Left hindlimb (tissue), 1 donor: ENCODE measurements around the gene CDC37.
"Not testable (repeated sequence)": the region's sequence is repeated elsewhere in the genome, so short reads cannot be mapped to it uniquely, and the experiment has no call there.

Experiments used
- DNase-seq: peaks from one replicate; pipeline ENCODE4 v3.0.0-alpha.2; 2018

Gene CDC37

DNA sequence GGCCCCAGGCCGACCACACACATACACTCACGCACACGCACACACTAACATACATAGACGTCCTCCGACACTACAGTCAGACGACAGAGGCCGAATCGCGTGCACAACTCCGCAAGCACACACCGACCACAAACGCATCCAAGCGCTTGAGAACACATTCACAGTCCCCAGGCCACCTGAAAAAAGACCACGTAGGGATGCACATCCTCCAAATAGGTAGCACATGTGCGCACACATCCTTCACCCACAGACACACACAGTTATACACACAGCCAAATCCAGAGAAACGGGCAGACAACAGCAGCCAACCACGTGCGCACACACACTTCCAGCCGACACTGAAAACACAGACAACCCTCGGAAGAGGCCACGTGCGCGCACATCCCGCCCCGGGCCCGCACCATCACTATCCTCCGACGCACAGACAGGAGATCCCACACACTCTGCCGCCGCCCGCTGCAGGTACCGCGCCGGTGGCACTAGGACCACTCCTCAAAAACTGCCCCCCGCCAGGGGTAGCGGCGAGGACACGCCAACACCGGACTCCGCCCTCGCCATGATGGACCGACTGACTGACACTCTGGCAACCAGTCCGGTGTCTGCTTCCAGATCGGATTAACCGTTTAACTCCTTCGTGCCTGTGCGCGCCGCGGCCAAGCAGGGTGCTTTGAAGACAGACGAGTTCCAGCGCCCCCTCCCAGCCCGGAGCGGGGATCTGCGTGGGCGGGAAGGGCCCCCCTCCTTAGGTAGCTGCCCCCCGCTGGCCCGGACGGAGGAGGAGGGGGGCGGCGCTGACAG lies 16.5 kb upstream of the CDC37 start:
- DNase-seq = no peak

DNA sequence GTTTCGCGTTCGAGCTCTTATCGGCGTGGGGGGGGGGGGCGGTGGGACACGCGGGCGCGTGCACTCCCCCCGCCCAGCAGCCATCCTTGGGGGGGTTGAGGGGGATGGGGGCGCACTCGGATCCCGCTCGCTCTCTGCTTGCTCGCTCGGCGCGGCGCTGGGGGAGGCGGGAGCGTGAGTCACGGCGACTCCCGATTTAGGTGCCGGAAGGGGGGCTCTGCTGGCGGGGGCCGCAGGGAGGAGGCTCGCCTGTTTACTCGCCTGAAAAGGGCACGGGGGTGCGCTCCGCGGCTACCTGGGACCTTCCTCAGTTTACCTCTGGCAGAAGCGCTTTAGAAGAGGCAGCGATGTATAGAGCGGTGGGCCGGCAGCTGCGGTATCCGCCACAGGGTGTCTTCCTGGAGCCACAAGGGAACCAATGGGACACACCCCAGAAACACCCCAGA lies 15.9 kb upstream of the CDC37 start:
- DNase-seq = no peak

DNA sequence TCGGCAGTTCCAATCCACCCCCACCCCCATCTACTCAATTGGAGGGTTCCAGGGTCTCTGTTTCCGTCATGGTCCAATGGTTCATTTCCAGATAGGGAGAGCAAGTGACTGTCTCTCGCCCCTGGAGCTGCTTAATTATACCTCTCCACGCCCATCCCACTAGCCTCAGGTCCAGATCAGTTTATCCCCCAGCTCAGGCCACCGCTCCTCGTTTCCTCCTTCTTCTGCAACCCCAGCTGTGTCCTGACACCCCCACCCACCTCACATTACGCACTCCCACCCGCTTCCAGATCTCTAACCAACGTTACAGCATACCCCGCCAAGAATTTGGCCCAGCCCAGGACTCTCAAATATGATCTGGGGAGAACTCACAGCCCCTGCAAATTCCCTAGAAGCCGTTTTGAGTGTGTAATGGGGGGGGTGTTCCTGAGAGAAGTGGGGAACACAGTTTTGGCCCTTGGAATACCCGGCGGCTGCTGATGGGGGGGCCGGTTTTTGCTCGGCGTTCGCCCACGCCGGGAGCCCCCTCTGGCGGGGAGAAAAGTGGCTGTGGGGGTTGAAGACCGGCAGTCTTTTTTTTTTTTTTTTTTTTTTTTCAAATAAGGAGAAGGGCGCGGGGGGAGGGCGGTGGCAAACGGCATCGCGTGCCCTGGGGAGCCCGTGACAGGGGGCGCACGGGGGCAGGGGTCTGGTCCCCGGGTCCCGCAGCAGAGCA lies 15.3 kb upstream of the CDC37 start:
- no peak for DNase-seq

DNA sequence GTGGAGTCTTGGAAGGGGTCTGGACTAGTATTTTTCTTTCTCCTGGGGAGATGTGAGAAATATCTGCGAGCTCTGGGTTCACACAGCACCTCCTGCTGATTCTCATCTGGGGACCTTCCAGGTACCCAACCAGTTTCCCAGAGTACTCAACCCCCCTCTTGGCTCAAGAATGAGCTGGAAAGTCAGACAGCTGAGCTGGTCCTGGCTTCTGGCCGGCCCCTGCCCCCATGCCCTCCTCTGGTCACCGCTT lies 14.8 kb upstream of the CDC37 start:
- no peak for DNase-seq

DNA sequence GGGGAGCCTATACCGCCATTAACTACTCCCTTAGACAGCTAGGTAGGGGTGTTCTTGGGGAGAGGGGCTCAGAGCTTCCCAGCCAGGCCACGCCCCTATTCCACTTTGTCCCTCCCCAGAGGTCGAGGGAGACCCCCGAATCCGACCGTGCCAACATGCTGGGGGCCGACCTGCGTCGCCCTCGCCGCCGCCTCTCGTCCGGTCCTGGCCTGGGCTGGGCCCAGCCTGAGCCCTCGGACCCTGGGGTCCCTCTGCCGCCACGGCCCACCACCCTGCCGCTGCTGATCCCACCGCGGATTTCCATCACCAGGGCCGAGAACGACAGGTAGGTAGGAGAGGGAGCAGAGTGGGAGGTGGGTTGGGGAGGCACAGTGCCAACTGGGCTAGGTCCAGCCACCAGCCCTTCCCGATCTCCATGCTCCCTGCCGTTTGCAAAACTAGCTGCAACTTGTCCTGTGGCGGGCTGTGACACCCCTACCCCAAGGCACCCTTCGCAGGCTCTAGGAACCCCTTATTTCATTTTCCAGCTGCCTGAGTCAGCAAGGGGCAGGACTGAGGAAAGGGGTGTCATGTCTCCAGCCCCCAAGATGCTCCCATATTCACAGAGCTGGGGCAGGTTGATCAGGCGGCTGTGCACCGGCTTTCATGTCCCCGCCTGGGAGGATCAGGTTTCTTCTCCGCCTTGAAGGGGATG lies 14.3 kb upstream of the CDC37 start:
- no peak for DNase-seq

DNA sequence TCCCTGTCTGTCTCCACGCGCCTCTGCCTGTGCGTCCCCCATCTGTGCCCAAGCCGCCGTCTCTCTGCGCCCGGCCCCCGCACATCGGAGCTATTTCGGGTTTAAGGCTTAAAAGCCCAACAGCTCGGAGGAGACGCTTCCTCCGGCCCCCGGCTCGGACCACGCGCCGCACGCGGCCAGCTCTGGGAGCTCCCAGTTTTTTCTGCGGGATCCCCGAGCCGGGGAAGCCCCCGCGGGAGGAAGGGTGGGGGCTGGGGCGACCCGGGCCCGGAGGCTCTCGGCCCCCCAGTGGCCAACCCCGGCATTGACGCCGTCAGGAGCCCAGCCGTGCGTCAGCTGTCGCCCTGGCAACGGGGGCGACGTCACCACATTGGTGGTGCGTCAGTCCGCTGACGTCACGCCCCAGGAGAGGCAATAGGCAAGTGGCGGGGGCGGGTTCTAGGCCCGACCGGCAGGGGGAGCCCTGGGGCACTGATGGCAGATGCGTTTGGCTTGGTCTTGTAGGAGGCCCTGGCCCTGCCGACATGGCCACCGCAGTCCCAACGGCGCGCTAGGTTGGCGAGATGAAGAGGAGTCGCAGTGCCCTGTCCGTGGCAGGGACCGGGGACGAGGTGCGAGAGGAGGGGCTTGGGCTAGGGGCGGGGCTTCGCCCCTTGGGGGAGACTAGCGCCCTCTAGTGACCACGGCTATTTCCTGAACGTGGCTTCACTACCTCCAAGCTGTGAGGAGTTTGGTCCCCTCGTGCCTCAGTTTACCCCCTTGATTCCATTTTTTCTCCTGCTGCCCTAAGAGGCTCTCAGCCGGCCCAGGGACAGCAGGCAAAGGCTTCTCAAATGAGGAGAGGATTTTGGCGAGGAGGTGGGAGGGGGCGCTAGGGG lies 13.3 kb upstream of the CDC37 start:
- peak; percentile 77 for DNase-seq

DNA sequence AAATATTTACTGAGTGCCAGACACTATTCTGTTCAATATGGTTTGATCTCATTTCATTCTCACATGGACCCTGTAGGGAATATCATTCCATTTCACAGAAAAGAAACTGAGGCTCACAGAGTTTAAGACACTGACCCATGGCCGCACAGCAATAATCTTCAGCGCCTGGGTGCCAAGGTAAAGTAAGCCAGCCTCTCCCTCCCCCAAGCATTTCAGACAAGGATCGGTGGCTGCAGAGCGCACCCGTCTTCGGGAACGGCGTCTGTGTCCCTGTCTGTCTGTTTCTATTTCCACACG lies 12.7 kb upstream of the CDC37 start:
- no peak for DNase-seq

DNA sequence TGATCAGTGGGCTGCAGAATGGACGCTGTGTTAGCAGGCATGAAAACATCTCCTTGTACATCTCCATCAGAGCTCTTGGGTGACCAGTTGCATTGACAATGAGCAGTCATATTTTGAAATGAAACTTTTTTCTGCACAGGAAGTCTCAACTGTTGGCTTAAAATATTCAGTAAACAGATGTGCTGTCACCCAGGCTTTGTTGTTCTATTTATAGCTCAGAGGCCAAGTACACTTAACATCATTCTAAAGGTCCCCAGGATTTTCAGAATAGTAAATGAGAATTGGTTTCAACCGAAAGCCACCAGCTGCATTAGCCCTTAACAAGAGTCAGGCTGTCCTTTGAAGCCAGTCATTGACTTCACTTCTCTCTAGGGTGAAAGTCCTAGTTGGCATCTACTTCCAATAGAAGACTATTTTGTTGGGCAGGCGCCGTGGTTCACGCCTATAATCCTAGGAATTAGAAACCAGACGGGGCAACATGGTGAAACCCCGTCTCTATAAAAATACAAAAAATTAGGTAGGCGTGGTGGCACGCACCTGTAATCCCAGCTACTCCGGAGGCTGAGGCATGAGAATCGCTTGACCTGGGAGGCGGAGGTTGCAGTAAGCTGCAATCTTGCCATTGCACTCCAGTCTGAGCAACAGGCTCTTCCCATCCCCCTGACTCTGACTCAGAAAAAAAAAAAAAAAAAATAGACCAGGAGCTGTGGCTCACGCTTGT lies 9.1 kb upstream of the CDC37 start:
- no peak for DNase-seq

DNA sequence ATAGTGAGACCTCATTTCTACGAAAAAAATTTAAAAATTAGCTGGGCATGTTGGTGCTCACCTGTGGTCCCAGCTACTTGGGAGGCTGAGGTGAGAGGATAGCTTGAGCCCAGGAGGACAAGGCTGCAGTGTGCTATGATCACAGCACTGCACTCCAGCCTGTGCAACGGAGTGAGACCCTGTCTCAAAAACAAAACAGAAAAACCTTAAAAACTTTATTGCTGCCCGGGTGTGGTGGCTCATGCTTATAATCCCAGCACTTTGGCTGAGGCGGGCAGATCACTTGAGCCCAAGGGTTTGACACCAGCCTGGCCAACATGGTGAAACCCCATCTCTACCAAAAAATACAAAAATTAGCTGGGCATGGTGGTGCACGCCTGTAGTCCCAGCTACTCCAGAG lies 7.9 kb upstream of the CDC37 start:
- DNase-seq = not testable (repeated sequence)

DNA sequence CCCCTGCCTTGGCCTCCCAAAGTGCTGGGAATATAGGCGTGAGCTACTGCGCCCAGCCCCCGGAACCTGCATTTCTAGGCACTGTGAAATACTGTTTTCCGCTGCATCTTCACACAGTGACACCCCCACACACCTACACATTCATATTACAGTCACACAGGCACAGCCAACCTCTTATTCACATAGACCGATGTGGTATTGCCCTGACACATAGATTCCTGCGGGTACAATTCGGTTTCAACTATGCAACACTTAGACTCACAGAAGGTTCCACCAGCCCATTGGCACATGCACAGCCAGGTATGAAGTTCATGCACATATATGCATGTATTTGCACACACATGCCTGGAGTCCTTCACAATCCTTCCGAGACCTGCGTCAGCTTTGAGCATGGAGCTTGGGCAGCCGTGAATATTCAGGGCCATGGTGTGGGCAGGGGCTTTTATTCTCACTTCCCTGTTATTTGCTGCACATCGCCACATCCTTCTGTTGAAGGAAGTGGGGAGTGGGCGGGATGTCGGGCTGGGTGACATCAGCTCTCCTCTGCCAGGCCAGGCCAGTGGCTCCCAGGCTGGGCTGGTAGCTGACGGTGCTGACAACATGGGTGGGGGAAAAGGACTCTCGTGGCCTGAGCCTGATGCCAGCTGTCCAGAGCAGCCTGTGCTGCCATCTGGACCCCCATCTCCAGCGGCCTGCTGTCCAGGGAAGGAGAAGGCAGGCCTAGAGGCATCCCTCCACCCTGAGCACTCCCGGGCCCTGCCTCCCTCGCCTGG lies 5.4 kb upstream of the CDC37 start:
- DNase-seq = no peak

DNA sequence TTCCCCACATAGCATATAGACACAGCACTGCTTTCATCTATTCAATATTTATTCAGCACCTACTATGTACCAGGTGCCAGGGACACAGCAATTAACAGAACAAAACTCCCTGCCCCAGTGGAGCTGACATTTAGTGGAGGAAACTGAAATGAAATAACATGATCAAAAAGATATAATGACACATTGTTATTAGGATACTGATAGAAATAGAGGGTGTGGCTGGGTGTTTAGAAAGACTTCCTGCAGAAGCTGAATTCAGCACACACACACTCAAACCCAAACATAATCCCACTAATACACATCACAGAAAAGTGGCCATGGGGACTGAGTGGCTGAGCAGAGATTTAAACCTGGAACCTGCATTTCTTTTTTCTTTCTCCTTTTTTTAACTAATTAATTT lies 3.8 kb upstream of the CDC37 start:
- DNase-seq = no peak

DNA sequence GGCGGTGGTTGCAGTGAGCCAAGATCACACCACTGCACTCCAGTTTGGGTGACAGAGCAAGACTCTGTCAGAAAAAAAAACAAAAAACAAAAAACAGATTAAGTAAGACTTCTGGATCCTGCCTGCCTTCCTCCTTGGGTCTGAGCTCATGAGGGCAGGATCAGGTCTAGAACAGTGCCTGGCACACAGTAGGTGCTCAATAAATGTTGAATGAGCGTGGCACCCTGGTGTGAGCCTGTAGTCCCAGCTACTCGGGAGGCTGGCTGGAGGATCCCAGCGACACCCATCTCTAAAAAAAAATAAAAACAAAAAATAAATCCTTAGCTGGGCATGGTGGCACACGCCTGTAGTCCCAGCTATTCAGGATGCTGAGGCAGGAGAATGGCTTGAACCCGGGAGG lies 2.8 kb upstream of the CDC37 start:
- DNase-seq = no peak

DNA sequence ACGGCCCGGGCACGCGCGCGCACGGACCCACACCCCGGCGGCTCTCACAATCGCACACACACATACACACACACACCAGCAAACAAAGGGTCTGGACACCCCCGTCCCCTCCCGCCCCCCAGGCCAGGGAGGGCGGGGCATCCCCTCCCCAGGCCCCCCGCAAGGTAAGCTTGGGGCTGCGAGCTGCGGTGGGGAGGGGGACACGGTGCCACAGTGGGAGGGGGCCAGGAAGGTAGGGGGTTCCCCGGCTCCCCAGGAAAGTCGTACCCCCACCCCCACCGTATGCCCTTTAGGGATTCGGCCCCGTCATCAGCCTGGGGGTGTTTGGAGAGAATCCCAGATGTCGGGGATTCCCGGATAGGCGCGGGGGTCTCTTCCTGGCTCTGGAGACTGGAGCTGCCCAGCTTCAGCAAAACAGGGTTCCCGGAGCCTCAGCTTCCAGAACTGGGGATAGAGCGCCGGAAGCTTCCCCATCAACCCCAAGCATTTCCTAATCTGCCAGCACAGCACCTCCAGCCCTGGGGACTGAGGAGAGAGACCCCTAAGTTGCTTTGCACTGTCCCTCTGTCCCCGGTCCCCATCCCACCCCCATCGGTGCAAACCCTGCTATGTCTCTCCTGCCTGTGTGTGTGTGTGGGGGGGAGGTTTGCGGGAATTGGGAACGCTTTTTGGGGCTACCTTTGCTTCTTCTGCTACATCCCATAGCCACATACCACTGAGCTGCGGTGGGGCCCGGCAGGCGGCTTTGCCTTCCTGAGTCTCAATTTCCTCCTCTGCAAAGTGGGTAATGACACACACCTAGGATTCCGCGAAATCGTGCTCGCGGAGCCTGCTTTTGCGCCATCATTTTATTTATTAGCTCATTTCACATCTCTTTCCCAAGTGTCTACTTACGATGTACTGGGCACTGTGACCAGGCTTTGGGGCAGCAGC lies 1.8 kb upstream of the CDC37 start:
- no peak for DNase-seq

DNA sequence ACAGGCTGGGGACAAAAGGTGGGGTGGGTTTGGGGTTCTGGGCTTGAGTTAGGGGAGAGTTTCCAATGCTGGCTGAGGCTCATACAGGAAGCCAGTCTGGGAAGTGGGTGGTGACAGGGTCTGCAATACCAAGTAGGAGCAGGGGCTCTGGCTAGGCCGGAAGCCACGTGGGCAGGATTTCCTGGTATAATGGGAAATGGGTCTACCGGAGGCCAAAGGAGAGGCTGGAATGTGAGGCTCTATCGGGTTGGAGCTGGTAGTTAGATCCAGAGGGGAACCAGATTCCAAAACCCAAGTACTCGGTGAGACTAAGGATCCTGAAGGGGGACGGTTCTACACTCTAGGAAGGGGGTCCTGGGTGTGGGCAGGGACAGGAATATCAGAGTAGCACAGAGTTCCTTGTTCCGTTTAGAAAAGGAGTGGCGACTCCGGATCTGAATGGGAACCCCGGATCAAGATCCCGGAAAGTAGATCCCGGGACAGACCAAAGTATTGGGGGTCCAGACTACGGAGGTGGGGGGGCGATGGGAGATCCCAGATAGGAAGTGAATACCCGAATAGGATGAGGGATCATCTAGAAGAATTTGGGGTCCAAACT lies 802 bp downstream of the CDC37 start:
- no peak for DNase-seq

DNA sequence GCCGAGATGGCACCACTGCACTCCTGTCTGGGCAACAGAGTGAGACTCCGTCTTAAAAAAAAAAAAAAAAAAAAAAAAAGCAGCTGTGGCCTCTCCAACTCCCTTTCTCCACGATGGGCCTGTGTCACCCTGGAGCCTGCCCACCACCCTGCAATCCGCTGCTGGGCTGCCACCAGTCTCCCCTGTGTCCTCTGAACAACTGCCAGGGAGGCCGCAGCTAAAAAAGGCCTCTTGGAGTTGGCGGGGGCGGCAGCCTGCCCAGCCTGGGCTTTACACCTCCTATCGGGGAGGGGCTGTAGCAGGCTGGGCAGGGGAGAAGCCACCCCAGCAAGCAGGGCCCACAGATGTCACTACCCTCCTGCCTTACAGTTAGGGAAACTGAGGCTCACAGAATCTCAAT lies 3.5 kb downstream of the CDC37 start:
- DNase-seq = no peak

DNA sequence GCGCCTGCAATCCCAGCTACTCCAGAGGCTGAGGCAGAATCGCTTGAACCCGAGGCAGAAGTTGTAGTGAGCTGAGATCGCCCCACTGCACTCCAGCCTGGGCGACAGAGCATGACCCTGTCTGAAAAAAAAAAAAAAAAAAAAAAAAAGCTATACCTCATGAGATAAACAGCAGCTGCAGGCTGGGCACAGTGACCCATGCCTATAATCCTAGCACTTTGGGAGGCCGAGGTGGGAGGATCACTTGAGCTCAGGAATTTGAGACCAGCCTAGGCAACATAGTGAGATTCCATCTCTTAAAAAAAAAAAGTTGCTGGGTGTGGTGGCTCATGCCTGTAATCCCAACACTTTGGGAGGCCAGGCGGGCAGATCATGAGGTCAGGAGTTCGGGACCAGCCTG lies 4.0 kb downstream of the CDC37 start:
- DNase-seq = not testable (repeated sequence)

DNA sequence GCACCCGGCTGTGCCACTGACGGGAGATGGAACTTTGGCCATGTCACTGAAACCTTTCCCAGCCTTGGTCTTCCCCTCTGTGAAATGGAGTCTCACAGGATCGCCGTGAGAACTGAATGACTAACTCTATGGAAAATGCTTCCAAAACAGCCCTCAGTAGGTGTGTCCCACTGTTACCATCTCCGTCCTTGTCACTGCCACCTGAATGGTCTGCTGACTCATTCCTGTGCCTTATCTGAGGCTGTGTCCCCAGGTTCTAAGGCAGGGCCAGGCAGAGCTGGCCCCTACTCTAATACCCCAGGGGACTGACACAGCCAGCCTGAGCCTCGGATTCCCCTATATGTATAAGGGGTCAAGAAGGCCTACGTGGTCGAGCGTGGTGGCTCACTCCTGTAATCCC lies 4.5 kb downstream of the CDC37 start:
- DNase-seq = no peak

DNA sequence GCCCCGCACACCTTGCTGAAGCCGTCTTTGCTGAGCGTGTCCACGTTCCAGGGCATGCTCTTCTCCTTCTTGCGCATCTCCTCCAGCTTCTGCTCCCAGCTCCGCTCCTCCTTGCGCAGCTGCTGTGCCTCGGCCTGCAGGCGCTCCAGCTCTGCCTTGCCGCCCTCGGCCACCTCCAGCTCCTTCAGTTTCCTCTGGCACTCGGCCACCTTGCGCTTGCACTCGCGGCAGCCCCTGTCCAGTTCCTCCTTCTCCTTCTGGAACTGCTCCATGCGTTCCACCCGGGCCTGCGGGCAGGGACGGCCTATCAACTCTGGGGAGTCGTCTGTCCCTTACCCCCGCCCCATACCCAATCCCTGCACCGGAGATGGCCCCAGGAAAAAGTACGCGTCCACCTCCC lies 7.4 kb downstream of the CDC37 start:
- no peak for DNase-seq

DNA sequence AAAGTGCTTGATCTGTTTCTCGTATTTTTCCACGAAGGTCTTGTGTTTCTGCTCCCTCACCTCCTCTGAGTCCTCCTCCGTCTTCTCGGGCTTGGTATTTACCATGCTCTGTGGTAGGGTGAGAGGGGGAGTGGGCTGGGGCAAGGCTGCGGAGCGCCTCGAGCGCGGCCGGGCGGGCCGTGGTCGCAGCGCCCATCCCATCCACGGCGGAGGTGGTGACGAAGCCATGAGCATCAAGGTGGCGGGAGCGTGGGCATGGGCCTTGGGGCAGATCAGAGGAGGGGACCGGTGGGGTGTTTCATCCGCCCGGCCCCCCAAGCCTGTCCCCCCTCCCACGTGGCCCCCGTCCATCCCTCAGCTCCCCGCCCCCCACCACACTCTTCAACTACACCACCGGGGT lies 7.9 kb downstream of the CDC37 start:
- no peak for DNase-seq

DNA sequence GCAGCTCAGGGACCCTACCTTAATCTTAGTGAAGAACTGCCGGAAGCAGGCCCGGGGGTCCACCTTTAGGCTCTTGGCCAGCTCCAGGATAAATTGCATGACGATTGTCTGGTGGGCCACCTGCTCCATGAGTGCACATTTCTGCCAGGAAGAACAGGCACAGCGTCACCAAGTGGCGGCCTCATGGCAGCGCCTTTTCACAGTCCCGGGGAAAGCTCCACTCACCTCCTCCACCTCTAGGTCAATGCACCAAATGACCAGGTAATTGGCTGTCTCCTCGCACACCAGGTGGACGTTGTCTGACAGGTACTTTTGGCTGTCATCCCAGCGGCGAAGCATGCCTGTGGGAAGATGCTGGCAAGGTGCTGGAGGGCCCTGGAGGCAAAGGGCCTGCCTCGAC lies 8.3 kb downstream of the CDC37 start:
- no peak for DNase-seq
